ENCODE results near the gene CANT1. TPM values are rescaled to one million over a fixed set of nuclear protein-coding genes. Genes with fewer than 3 reads are reported as not detected.

CANT1 gene
- total and polyA plus RNA-seq, 2 experiments from 2014 or later = 33.0 to 36.1 TPM

- H3K4me2 ChIP-seq = no peak overlapping the region
- H3K27ac ChIP-seq = no peak overlapping the region
- no peaks in the 10 kb centered on the region for H3K9me2 ChIP-seq (replicated peaks; ENCODE audit: insufficient read depth)
- no peaks in the 10 kb centered on the region for H3K36me3 ChIP-seq (replicated peaks; ENCODE audit: insufficient read depth, low read depth)
- no peaks in the 10 kb centered on the region for H3K27me3 ChIP-seq
- no peaks in the 10 kb centered on the region for H4K20me1 ChIP-seq (ENCODE audit: insufficient read depth, poor library complexity, severe bottlenecking)
- TF ChIP-seq EZH2 (IDR thresholded peaks at IDR 0.05; ENCODE audit: borderline replicate concordance) (no peak), CTCF (IDR thresholded peaks at IDR 0.05; ENCODE audit: poor library complexity) (no peak), EZH2phosphoT487 (IDR thresholded peaks at IDR 0.05; ENCODE audit: low read depth, severe bottlenecking, unreplicated experiment) (no peak)
- H3K4me3 ChIP-seq = no peak overlapping the region
- WGBS (ENCODE audit: low lambda C conversion rate, missing lambda C conversion rate) = 87% methylated on average over 7 of the region's 8 CpGs
- no peaks in the 10 kb centered on the region for H3K9me3 ChIP-seq (ENCODE audit: low read depth)
- no peaks in the 10 kb centered on the region for H3K79me2 ChIP-seq
- no peaks in the 10 kb centered on the region for H3K4me1 ChIP-seq (ENCODE audit: insufficient read depth)
- H2AFZ ChIP-seq = no peak overlapping the region
- no peak for DNase-seq (ENCODE audit: low spot score)
Measured at GRCh38 chr17:79038545-79039135, 29.1 kb upstream of the CANT1 start.

GRCh38 chr17:79036596-79036995 is 27.0 kb upstream of the CANT1 start:
- 87% methylated on average over 3 of the region's 3 CpGs for WGBS (ENCODE audit: low lambda C conversion rate, missing lambda C conversion rate)
- H4K20me1 ChIP-seq (ENCODE audit: insufficient read depth, poor library complexity, severe bottlenecking) = no peaks in the 10 kb centered on the region
- no peaks in the 10 kb centered on the region for H3K4me1 ChIP-seq (ENCODE audit: insufficient read depth)
- no peak overlapping the region for H2AFZ ChIP-seq
- H3K9me2 ChIP-seq (replicated peaks; ENCODE audit: insufficient read depth) = no peaks in the 10 kb centered on the region
- H3K36me3 ChIP-seq (replicated peaks; ENCODE audit: insufficient read depth, low read depth) = no peaks in the 10 kb centered on the region
- H3K27me3 ChIP-seq = no peaks in the 10 kb centered on the region
- no peak overlapping the region for H3K27ac ChIP-seq
- H3K4me2 ChIP-seq = no peak overlapping the region
- no peaks in the 10 kb centered on the region for H3K9me3 ChIP-seq (ENCODE audit: low read depth)
- H3K79me2 ChIP-seq = no peaks in the 10 kb centered on the region
- H3K4me3 ChIP-seq = no peak overlapping the region
- no peak for DNase-seq (ENCODE audit: low spot score)
- TF ChIP-seq EZH2phosphoT487 (IDR thresholded peaks at IDR 0.05; ENCODE audit: low read depth, severe bottlenecking, unreplicated experiment) = no peak
- TF ChIP-seq EZH2 (IDR thresholded peaks at IDR 0.05; ENCODE audit: borderline replicate concordance) = no peak
- TF ChIP-seq CTCF (IDR thresholded peaks at IDR 0.05; ENCODE audit: poor library complexity) = no peak

GRCh38 chr17:79036181-79036580 is 26.6 kb upstream of the CANT1 start:
- H3K27ac ChIP-seq = no peak overlapping the region

More at GRCh38 chr17:79036181-79036580, 26.6 kb upstream of the CANT1 start:
- no peaks in the 10 kb centered on the region for H3K9me2 ChIP-seq (replicated peaks; ENCODE audit: insufficient read depth)
- no peaks in the 10 kb centered on the region for H3K9me3 ChIP-seq (ENCODE audit: low read depth)
- no peaks in the 10 kb centered on the region for H3K36me3 ChIP-seq (replicated peaks; ENCODE audit: insufficient read depth, low read depth)
- WGBS (ENCODE audit: low lambda C conversion rate, missing lambda C conversion rate) = 95% methylated on average over 6 of the region's 6 CpGs
- H3K4me1 ChIP-seq (ENCODE audit: insufficient read depth) = no peaks in the 10 kb centered on the region
- no peak for TF ChIP-seq EZH2 (IDR thresholded peaks at IDR 0.05; ENCODE audit: borderline replicate concordance)
- no peak for TF ChIP-seq EZH2phosphoT487 (IDR thresholded peaks at IDR 0.05; ENCODE audit: low read depth, severe bottlenecking, unreplicated experiment)
- TF ChIP-seq CTCF (IDR thresholded peaks at IDR 0.05; ENCODE audit: poor library complexity) = no peak
- H4K20me1 ChIP-seq (ENCODE audit: insufficient read depth, poor library complexity, severe bottlenecking) = no peaks in the 10 kb centered on the region
- H3K27me3 ChIP-seq = no peaks in the 10 kb centered on the region
- no peak overlapping the region for H2AFZ ChIP-seq
- H3K4me3 ChIP-seq = no peak overlapping the region
- H3K4me2 ChIP-seq = no peak overlapping the region
- DNase-seq (ENCODE audit: low spot score) = no peak
- H3K79me2 ChIP-seq = no peaks in the 10 kb centered on the region

Data from hepatocyte (in vitro differentiated cells).